ENCODE data around the gene UBE3D.

DNA sequence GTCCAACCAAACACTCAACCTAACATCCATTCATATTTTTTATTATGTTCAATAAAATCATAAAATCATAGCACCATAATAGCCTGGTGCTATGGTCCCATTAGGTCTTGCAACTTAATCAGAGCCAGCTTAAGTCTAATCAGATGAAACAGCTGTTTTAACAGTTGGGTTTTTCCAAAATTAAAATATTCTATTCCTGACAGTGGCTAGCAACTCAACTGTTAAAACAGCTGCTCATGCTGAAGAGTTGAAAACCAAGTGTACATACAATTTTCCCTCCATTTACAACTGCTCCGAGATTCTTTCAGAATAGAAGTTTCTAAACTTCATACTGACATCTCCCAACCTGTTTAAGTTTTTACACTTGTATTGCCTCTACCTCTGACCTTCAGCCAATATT is 89.5 kb downstream of the UBE3D start:
- TF ChIP-seq, protein P1, sequence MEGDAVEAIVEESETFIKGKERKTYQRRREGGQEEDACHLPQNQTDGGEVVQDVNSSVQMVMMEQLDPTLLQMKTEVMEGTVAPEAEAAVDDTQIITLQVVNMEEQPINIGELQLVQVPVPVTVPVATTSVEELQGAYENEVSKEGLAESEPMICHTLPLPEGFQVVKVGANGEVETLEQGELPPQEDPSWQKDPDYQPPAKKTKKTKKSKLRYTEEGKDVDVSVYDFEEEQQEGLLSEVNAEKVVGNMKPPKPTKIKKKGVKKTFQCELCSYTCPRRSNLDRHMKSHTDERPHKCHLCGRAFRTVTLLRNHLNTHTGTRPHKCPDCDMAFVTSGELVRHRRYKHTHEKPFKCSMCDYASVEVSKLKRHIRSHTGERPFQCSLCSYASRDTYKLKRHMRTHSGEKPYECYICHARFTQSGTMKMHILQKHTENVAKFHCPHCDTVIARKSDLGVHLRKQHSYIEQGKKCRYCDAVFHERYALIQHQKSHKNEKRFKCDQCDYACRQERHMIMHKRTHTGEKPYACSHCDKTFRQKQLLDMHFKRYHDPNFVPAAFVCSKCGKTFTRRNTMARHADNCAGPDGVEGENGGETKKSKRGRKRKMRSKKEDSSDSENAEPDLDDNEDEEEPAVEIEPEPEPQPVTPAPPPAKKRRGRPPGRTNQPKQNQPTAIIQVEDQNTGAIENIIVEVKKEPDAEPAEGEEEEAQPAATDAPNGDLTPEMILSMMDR (optimal IDR thresholded peaks at IDR 0.05 in 1 of 3, IDR thresholded peaks at IDR 0.05 in 1 of 3, conservative IDR thresholded peaks at IDR 0.05 in 1 of 3; ENCODE audit: extremely low read depth in 1 of 3, insufficient read depth in 2 of 3, low read length in 3 of 3), result no peak
- TF ChIP-seq EZH2 (IDR thresholded peaks at IDR 0.05; ENCODE audit: low read length), result no peak

Data from keratinocyte (primary cell).